Kidney (tissue), 14 donors: ENCODE results near the gene ZBTB7C. TPM values are rescaled to one million over a fixed set of nuclear protein-coding genes. Genes with fewer than 3 reads are reported as not detected.

Experiments used
- DNase-seq, 5 donors: peaks; one replicate each; pipeline ENCODE4 v3.0.0-alpha.2; 2013 to 2020
- FAIRE-seq: peaks from 2 replicates; lab custom pipeline; 2012; peaks lifted over from hg19 to GRCh38; lab: Jason Lieb, UNC
- H3K27ac ChIP-seq, 2 donors: one replicate each; pipeline ENCODE4 v1.7.0; 2013; ENCODE audit warnings: low read depth in 2 of 2, low read length in 2 of 2, inconsistent platforms in 1 of 2
- H3K27me3 ChIP-seq: one replicate; pipeline ENCODE4 v1.7.1; 2013; ENCODE audit warnings: low read length, inconsistent platforms; ENCODE audit not compliant: control insufficient read depth, insufficient read depth
- H3K36me3 ChIP-seq, 3 donors: one replicate each; pipeline versions ENCODE4 v1.7.0 to v1.7.1; 2013; ENCODE audit warnings: low read length in 3 of 3, control low read depth in 1 of 3, inconsistent platforms in 1 of 3; ENCODE audit not compliant: insufficient read depth in 3 of 3, control insufficient read depth in 2 of 3
- H3K4me1 ChIP-seq, 3 donors: one replicate each; pipeline versions ENCODE4 v1.7.0 to v1.7.1; 2013; ENCODE audit warnings: low read length in 3 of 3, inconsistent platforms in 1 of 3, low read depth in 1 of 3; ENCODE audit not compliant: control insufficient read depth in 2 of 3, insufficient read depth in 2 of 3
- H3K4me3 ChIP-seq, 3 donors: one replicate each; pipeline versions ENCODE4 v1.7.0 to v1.8.1; 2013; ENCODE audit warnings: low read length in 3 of 3, control low read depth in 1 of 3, inconsistent platforms in 1 of 3
- H3K9ac ChIP-seq, 3 donors: one replicate each; pipeline versions ENCODE4 v1.7.0 to v1.7.1; 2013; ENCODE audit warnings: low read length in 3 of 3, control low read depth in 1 of 3, inconsistent platforms in 1 of 3
- H3K9me3 ChIP-seq, 3 donors: one replicate each; pipeline versions ENCODE4 v1.7.0 to v1.7.1; 2013; ENCODE audit warnings: low read length in 3 of 3, control low read depth in 1 of 3, inconsistent platforms in 1 of 3; ENCODE audit not compliant: control insufficient read depth in 2 of 3, insufficient read depth in 1 of 3
- intact Hi-C: fragments of 100-400 bp; cut with DNase I; formaldehyde crosslinking; loops from one replicate; pipeline ENCODE4 v1.11.1; 2022
- polyA plus RNA-seq: library from polyadenylated mRNA; stranded (reverse); fragments of 350-450 nt; fragmentation: Illumina TruSeq; extraction: RNeasy Lipid Tissue Mini Kit (QIAGEN cat#74804); gene quantifications from one replicate; pipeline ENCODE4 v1.2.3, GENCODE V29; 2014; ENCODE audit warnings: low read depth, low replicate concordance; ENCODE audit not compliant: insufficient read depth
- total RNA-seq: library from RNA; stranded (reverse); fragmentation: NEBNext Ultra II Directional; extraction: Animal tissue kit (Norgen Biotek cat#: 25700); gene quantifications from one replicate; pipeline ENCODE4 v1.2.1, GENCODE V29; 2021
- TF ChIP-seq, protein P1 (sequence below): IDR thresholded peaks from 3 replicates; pipeline ENCODE4 v1.5.1; 2012; ENCODE audit warnings: mild to moderate bottlenecking, moderate library complexity, borderline replicate concordance; ENCODE audit not compliant: insufficient read depth; ENCODE audit errors: extremely low read depth
- donor health status: control.
- donor health status: control.
- donor health status: control.
- donor health status: control.
- donor health status: control.
- donor health status: DM: yes; HTN: yes; CAD: no.
- donor health status: Normal renal cell carcinoma (clear cell type).

ZBTB7C gene
- total and polyA plus RNA-seq, 2 donors from 2014 or later, result 1.8 to 13.8 TPM

DNA sequence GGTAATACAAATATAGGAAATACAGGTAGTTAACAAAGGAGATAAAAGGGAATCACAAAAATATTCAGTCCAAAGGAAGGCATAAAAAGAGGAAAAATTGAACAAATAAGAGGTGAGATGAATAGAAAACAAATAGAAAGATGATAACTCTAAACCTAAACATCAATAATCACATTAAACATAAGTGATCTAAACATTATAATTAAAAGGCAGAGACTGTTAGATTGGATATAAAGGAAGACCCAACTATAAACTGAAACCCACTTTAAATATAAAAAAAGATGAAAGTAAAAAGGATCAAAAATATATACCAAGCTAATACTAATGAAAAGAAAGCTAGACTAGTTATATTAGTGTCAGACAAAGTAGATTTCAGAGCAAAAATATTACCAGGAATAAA, 152.3 kb downstream of the ZBTB7C start:
- no peak for FAIRE-seq
- no peak for DNase-seq
- no peak overlapping the region for H3K27ac ChIP-seq
- H3K4me1 ChIP-seq, result no peaks in the 10 kb centered on the region
- peaks cover 0 to 3% (median 0%) of the 10 kb centered on the region in 3 donors for H3K9me3 ChIP-seq
- H3K9ac ChIP-seq, result no peak overlapping the region
- H3K4me3 ChIP-seq, result no peak overlapping the region
- H3K36me3 ChIP-seq, result no peaks in the 10 kb centered on the region
- TF ChIP-seq, protein P1, sequence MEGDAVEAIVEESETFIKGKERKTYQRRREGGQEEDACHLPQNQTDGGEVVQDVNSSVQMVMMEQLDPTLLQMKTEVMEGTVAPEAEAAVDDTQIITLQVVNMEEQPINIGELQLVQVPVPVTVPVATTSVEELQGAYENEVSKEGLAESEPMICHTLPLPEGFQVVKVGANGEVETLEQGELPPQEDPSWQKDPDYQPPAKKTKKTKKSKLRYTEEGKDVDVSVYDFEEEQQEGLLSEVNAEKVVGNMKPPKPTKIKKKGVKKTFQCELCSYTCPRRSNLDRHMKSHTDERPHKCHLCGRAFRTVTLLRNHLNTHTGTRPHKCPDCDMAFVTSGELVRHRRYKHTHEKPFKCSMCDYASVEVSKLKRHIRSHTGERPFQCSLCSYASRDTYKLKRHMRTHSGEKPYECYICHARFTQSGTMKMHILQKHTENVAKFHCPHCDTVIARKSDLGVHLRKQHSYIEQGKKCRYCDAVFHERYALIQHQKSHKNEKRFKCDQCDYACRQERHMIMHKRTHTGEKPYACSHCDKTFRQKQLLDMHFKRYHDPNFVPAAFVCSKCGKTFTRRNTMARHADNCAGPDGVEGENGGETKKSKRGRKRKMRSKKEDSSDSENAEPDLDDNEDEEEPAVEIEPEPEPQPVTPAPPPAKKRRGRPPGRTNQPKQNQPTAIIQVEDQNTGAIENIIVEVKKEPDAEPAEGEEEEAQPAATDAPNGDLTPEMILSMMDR, result no peak
- intact Hi-C loops, result no loop called here
- H3K27me3 ChIP-seq, result no peaks in the 10 kb centered on the region

DNA sequence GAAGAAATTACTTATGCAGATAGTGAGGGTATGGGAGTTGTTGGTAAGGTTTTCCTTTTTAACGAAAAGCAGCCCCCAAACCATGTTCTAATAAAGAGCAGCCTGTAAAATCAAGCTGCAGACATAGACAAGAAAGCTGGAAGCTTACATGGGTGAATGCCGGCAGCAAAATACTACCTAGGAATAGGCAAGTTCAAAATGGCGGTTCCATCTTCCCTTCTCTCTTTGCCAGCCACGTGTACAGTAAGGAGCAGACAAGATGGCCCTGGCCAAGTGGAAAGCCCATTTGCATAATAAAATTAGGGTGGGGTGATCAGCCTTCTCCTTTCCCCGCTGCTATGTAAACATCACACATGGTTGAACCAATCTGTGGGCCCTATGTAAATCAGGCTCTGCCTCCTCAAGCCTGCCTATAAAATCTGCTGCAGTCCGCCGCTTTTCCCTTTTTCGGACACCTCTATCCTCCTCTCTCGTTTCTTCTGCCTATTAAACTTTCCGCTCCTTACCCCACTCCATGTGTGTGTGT, 155.0 kb downstream of the ZBTB7C start:
- DNase-seq (no peak), FAIRE-seq (no peak)
- no peaks in the 10 kb centered on the region for H3K4me1 ChIP-seq
- intact Hi-C loops, result no loop called here
- no peak overlapping the region for H3K4me3 ChIP-seq
- H3K9ac ChIP-seq, result no peak overlapping the region
- H3K27me3 ChIP-seq, result no peaks in the 10 kb centered on the region
- no peaks in the 10 kb centered on the region for H3K36me3 ChIP-seq
- H3K9me3 ChIP-seq, result peaks cover 0 to 3% (median 0%) of the 10 kb centered on the region in 3 donors
- H3K27ac ChIP-seq, result no peak overlapping the region
- TF ChIP-seq, protein P1, result no peak

DNA sequence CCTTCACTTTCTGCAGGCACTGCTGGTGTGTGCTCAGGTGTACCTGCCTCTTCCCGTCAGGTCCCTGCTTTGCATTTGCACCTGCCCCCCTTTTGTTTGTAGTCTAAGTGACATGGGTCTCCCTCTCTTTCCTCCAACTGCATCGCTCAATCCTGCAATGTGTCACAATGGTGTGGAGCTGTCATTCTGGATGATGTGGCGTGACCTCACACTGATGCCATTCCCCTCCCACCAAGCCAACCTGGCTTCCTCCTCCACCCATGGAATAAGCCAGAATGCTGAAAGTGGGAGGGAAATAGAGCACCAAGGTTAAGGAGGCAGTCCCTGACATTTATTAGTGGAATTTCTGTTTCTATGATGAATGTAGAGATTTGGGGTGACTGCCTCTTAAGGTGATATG, 156.7 kb downstream of the ZBTB7C start:
- no peak for FAIRE-seq
- Histone ChIP-seq H3K36me3 (no peaks in the 10 kb centered on the region), H3K27me3 (no peaks in the 10 kb centered on the region), H3K4me3 (no peak overlapping the region), H3K9ac (no peak overlapping the region), H3K4me1 (no peaks in the 10 kb centered on the region), H3K9me3 (peaks cover 0 to 3% (median 0%) of the 10 kb centered on the region in 3 donors), H3K27ac (no peak overlapping the region)
- TF ChIP-seq, protein P1, result no peak
- intact Hi-C loops, result no loop called here
- no peak for DNase-seq

DNA sequence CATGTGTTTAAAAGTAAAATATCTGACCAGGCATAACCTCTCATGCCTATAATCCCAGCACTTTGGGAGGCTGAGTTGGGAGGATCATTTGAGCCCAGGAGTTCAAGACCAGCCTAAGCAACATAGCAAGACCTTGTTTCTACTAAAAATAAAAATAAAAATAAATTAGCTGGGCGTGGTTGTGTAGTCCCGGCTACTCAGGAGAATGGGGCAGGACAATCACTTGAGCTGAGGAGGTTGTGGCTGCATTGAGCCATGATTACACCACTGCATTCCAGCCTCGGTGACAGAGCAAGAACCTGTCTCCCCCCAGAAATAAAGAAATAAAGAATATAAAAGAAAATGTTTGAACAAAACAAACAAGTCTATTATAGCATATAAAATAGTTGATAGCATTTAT, 158.3 kb downstream of the ZBTB7C start:
- Histone ChIP-seq H3K27me3 (no peaks in the 10 kb centered on the region), H3K36me3 (no peaks in the 10 kb centered on the region), H3K9me3 (peaks cover 0 to 3% (median 0%) of the 10 kb centered on the region in 3 donors), H3K9ac (no peak overlapping the region), H3K27ac (no peak overlapping the region), H3K4me1 (no peaks in the 10 kb centered on the region), H3K4me3 (no peak overlapping the region)
- intact Hi-C loops, result no loop called here
- FAIRE-seq (no peak), DNase-seq (no peak)
- TF ChIP-seq, protein P1, result no peak
